Bronchial epithelial cell (primary cell): ENCODE data around the gene PLPP7. TPM values are rescaled to one million over a fixed set of nuclear protein-coding genes. Genes with fewer than 3 reads are reported as not detected.

Experiments used
- DNase-seq: peaks from one replicate; pipeline ENCODE4 v3.0.0-alpha.2; 2010; ENCODE audit warnings: low read depth
- FAIRE-seq: peaks from 2 replicates; lab custom pipeline; 2011; peaks lifted over from hg19 to GRCh38; lab: Jason Lieb, UNC
- H3K27me3 ChIP-seq: 2 replicates; pipeline ENCODE4 v1.5.1; 2011; ENCODE audit warnings: low read length; ENCODE audit not compliant: control insufficient read depth, insufficient read depth
- H3K36me3 ChIP-seq: 2 replicates; pipeline ENCODE4 v1.5.1; 2011; ENCODE audit warnings: low read length; ENCODE audit not compliant: control insufficient read depth, insufficient read depth
- H3K4me3 ChIP-seq: 2 replicates; pipeline ENCODE4 v1.5.1; 2011; ENCODE audit warnings: mild to moderate bottlenecking, low read depth, low read length, control low read depth
- CTCF ChIP-seq: IDR thresholded peaks from 2 replicates; pipeline ENCODE4 v1.5.1; 2011; ENCODE audit warnings: mild to moderate bottlenecking, moderate library complexity, low read length, control low read depth, inconsistent platforms; ENCODE audit not compliant: insufficient read depth, severe bottlenecking
- total RNA-seq: library from RNA; depleted of rRNA; stranded (reverse); fragments of >200 nt; gene quantifications from 2 replicates; pipeline ENCODE4 v1.2.1, GENCODE V29; 2014

PLPP7 gene
- total RNA-seq, 1 donor from 2014 or later = not detected

GRCh38 chr9:131308906-131309529 is 19.5 kb downstream of the PLPP7 start:
- no peaks in the 10 kb centered on the region for H3K36me3 ChIP-seq
- DNase-seq = no peak
- no peak overlapping the region for H3K4me3 ChIP-seq
- FAIRE-seq = no peak
- no peaks in the 10 kb centered on the region for H3K27me3 ChIP-seq
- no peak for TF ChIP-seq CTCF

GRCh38 chr9:131309530-131310276 is 20.2 kb downstream of the PLPP7 start:
- DNase-seq = no peak
- Histone ChIP-seq H3K4me3 (no peak overlapping the region), H3K27me3 (no peaks in the 10 kb centered on the region), H3K36me3 (no peaks in the 10 kb centered on the region)
- TF ChIP-seq CTCF = no peak
- FAIRE-seq = no peak

GRCh38 chr9:131310833-131311554 is 21.5 kb downstream of the PLPP7 start:
- no peak for FAIRE-seq

GRCh38 chr9:131312246-131312645 is 22.7 kb downstream of the PLPP7 start:
- DNase-seq = no peak
- no peak for FAIRE-seq
- no peak overlapping the region for H3K4me3 ChIP-seq
- no peaks in the 10 kb centered on the region for H3K27me3 ChIP-seq
- no peak for TF ChIP-seq CTCF
- H3K36me3 ChIP-seq = no peaks in the 10 kb centered on the region

More at GRCh38 chr9:131310833-131311554, 21.5 kb downstream of the PLPP7 start:
- Histone ChIP-seq H3K27me3 (no peaks in the 10 kb centered on the region), H3K36me3 (no peaks in the 10 kb centered on the region), H3K4me3 (no peak overlapping the region)
- no peak for DNase-seq
- TF ChIP-seq CTCF = no peak

- Histone ChIP-seq H3K4me3 (no peak overlapping the region), H3K27me3 (no peaks in the 10 kb centered on the region), H3K36me3 (no peaks in the 10 kb centered on the region)
- no peak for TF ChIP-seq CTCF
- FAIRE-seq = no peak
- no peak for DNase-seq
These were observed 23.6 kb downstream of the PLPP7 start for GRCh38 chr9:131312822-131313770.
